ENCODE measurements around the gene MAP2K5. TPM values are rescaled to one million over a fixed set of nuclear protein-coding genes. Genes with fewer than 3 reads are reported as not detected.

Gene MAP2K5
- total RNA-seq, 1 experiment from 2014 or later, result 13.6 TPM

DNA sequence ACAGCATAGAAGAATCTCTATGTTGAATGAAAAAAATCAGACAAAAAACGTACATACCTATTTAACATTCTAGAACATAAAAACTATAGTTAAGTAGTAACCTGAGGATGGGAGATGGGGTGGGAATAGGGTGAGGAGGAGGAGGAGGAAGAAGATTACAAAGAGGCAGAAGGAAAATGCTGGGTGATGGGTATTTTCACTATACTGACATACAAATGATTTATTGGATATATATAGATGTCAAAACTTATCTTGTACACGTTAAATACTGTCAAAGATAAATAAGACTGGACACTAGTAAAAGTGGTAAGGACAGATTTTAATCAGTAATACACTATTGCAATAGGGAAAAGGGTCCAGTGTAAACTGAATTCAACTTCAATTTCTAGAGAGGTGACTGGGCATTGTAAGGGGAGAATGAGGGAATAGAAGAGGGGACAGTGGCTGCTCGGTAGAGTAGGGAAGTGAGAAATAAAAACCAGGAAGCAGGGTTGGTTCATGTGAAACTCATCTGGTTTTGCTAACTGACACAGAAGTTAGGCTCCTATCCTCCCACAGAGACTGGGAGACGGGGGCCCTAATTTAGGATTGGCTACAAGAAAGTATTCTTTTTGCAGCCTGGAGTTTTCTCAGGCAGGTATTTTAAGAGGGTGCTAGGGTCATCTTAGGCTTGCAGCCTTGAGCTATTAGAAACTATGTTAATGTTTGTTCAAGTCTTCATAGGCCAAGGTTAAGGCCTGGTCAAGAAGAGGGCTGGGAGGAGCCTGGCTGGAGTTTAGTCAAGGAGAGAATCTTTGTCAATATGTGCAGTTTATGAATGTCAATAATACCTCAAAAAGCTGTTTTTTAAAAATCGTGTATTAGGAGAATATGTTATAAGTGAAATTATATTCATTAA, 36.6 kb upstream of the MAP2K5 start:
- CTCF ChIA-PET, result no interaction called here
- Mint-ChIP-seq H3K9me3 (no peaks in the 10 kb centered on the region), H3K4me1 (peaks cover 22% of the 10 kb centered on the region), H3K27me3 (ENCODE audit: low read depth) (no peaks in the 10 kb centered on the region), H3K36me3 (no peaks in the 10 kb centered on the region), H3K27ac (no peak overlapping the region), H3K4me3 (no peak overlapping the region)
- no peak for TF ChIP-seq OVOL2 (CRISPR knock-in tag; IDR thresholded peaks at IDR 0.05; ENCODE audit: borderline replicate concordance)
- TF ChIP-seq KAT7 (CRISPR knock-in tag; IDR thresholded peaks at IDR 0.05; ENCODE audit: borderline replicate concordance), result no peak
- no peak for TF ChIP-seq NR1H2 (CRISPR knock-in tag; IDR thresholded peaks at IDR 0.05)
- TF ChIP-seq NR3C1 (CRISPR knock-in tag; conservative IDR thresholded peaks at IDR 0.05; ENCODE audit: low read depth), result no peak
- TF ChIP-seq, protein P1, sequence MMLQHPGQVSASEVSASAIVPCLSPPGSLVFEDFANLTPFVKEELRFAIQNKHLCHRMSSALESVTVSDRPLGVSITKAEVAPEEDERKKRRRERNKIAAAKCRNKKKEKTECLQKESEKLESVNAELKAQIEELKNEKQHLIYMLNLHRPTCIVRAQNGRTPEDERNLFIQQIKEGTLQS (CRISPR knock-in tag; conservative IDR thresholded peaks at IDR 0.05), result no peak
- no peak for TF ChIP-seq ZNF671 (CRISPR knock-in tag; IDR thresholded peaks at IDR 0.05)
- no peak for TF ChIP-seq ZNF138 (CRISPR knock-in tag; conservative IDR thresholded peaks at IDR 0.05)
- TF ChIP-seq, protein P2, sequence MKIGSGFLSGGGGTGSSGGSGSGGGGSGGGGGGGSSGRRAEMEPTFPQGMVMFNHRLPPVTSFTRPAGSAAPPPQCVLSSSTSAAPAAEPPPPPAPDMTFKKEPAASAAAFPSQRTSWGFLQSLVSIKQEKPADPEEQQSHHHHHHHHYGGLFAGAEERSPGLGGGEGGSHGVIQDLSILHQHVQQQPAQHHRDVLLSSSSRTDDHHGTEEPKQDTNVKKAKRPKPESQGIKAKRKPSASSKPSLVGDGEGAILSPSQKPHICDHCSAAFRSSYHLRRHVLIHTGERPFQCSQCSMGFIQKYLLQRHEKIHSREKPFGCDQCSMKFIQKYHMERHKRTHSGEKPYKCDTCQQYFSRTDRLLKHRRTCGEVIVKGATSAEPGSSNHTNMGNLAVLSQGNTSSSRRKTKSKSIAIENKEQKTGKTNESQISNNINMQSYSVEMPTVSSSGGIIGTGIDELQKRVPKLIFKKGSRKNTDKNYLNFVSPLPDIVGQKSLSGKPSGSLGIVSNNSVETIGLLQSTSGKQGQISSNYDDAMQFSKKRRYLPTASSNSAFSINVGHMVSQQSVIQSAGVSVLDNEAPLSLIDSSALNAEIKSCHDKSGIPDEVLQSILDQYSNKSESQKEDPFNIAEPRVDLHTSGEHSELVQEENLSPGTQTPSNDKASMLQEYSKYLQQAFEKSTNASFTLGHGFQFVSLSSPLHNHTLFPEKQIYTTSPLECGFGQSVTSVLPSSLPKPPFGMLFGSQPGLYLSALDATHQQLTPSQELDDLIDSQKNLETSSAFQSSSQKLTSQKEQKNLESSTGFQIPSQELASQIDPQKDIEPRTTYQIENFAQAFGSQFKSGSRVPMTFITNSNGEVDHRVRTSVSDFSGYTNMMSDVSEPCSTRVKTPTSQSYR (CRISPR knock-in tag; IDR thresholded peaks at IDR 0.05), result no peak
- TF ChIP-seq TEAD4 (CRISPR knock-in tag; IDR thresholded peaks at IDR 0.05), result no peak
- TF ChIP-seq ETV6 (CRISPR knock-in tag; IDR thresholded peaks at IDR 0.05), result no peak
- TF ChIP-seq, protein P3, sequence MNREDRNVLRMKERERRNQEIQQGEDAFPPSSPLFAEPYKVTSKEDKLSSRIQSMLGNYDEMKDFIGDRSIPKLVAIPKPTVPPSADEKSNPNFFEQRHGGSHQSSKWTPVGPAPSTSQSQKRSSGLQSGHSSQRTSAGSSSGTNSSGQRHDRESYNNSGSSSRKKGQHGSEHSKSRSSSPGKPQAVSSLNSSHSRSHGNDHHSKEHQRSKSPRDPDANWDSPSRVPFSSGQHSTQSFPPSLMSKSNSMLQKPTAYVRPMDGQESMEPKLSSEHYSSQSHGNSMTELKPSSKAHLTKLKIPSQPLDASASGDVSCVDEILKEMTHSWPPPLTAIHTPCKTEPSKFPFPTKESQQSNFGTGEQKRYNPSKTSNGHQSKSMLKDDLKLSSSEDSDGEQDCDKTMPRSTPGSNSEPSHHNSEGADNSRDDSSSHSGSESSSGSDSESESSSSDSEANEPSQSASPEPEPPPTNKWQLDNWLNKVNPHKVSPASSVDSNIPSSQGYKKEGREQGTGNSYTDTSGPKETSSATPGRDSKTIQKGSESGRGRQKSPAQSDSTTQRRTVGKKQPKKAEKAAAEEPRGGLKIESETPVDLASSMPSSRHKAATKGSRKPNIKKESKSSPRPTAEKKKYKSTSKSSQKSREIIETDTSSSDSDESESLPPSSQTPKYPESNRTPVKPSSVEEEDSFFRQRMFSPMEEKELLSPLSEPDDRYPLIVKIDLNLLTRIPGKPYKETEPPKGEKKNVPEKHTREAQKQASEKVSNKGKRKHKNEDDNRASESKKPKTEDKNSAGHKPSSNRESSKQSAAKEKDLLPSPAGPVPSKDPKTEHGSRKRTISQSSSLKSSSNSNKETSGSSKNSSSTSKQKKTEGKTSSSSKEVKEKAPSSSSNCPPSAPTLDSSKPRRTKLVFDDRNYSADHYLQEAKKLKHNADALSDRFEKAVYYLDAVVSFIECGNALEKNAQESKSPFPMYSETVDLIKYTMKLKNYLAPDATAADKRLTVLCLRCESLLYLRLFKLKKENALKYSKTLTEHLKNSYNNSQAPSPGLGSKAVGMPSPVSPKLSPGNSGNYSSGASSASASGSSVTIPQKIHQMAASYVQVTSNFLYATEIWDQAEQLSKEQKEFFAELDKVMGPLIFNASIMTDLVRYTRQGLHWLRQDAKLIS (CRISPR knock-in tag; IDR thresholded peaks at IDR 0.05; ENCODE audit: borderline replicate concordance), result no peak
- TF ChIP-seq, protein P4, sequence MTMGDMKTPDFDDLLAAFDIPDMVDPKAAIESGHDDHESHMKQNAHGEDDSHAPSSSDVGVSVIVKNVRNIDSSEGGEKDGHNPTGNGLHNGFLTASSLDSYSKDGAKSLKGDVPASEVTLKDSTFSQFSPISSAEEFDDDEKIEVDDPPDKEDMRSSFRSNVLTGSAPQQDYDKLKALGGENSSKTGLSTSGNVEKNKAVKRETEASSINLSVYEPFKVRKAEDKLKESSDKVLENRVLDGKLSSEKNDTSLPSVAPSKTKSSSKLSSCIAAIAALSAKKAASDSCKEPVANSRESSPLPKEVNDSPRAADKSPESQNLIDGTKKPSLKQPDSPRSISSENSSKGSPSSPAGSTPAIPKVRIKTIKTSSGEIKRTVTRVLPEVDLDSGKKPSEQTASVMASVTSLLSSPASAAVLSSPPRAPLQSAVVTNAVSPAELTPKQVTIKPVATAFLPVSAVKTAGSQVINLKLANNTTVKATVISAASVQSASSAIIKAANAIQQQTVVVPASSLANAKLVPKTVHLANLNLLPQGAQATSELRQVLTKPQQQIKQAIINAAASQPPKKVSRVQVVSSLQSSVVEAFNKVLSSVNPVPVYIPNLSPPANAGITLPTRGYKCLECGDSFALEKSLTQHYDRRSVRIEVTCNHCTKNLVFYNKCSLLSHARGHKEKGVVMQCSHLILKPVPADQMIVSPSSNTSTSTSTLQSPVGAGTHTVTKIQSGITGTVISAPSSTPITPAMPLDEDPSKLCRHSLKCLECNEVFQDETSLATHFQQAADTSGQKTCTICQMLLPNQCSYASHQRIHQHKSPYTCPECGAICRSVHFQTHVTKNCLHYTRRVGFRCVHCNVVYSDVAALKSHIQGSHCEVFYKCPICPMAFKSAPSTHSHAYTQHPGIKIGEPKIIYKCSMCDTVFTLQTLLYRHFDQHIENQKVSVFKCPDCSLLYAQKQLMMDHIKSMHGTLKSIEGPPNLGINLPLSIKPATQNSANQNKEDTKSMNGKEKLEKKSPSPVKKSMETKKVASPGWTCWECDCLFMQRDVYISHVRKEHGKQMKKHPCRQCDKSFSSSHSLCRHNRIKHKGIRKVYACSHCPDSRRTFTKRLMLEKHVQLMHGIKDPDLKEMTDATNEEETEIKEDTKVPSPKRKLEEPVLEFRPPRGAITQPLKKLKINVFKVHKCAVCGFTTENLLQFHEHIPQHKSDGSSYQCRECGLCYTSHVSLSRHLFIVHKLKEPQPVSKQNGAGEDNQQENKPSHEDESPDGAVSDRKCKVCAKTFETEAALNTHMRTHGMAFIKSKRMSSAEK (CRISPR knock-in tag; IDR thresholded peaks at IDR 0.05; ENCODE audit: borderline replicate concordance), result no peak
- TF ChIP-seq, protein P5, sequence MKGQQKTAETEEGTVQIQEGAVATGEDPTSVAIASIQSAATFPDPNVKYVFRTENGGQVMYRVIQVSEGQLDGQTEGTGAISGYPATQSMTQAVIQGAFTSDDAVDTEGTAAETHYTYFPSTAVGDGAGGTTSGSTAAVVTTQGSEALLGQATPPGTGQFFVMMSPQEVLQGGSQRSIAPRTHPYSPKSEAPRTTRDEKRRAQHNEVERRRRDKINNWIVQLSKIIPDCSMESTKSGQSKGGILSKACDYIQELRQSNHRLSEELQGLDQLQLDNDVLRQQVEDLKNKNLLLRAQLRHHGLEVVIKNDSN (CRISPR knock-in tag; IDR thresholded peaks at IDR 0.05), result no peak
- TF ChIP-seq, protein P6, sequence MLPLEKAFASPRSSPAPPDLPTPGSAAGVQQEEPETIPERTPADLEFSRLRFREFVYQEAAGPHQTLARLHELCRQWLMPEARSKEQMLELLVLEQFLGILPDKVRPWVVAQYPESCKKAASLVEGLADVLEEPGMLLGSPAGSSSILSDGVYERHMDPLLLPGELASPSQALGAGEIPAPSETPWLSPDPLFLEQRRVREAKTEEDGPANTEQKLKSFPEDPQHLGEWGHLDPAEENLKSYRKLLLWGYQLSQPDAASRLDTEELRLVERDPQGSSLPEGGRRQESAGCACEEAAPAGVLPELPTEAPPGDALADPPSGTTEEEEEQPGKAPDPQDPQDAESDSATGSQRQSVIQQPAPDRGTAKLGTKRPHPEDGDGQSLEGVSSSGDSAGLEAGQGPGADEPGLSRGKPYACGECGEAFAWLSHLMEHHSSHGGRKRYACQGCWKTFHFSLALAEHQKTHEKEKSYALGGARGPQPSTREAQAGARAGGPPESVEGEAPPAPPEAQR (CRISPR knock-in tag; IDR thresholded peaks at IDR 0.05), result no peak
- TF ChIP-seq NFE2L1 (CRISPR knock-in tag; IDR thresholded peaks at IDR 0.05), result no peak
- no peak for TF ChIP-seq ESRRA (CRISPR knock-in tag; IDR thresholded peaks at IDR 0.05; ENCODE audit: borderline replicate concordance)
- no peak for TF ChIP-seq JUN (CRISPR knock-in tag; IDR thresholded peaks at IDR 0.05)
- no peak for TF ChIP-seq GRHL2 (CRISPR knock-in tag; IDR thresholded peaks at IDR 0.05; ENCODE audit: insufficient replicate concordance, severe bottlenecking)
- TF ChIP-seq, protein P7, sequence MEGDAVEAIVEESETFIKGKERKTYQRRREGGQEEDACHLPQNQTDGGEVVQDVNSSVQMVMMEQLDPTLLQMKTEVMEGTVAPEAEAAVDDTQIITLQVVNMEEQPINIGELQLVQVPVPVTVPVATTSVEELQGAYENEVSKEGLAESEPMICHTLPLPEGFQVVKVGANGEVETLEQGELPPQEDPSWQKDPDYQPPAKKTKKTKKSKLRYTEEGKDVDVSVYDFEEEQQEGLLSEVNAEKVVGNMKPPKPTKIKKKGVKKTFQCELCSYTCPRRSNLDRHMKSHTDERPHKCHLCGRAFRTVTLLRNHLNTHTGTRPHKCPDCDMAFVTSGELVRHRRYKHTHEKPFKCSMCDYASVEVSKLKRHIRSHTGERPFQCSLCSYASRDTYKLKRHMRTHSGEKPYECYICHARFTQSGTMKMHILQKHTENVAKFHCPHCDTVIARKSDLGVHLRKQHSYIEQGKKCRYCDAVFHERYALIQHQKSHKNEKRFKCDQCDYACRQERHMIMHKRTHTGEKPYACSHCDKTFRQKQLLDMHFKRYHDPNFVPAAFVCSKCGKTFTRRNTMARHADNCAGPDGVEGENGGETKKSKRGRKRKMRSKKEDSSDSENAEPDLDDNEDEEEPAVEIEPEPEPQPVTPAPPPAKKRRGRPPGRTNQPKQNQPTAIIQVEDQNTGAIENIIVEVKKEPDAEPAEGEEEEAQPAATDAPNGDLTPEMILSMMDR (IDR thresholded peaks at IDR 0.05), result no peak
- POLR2A ChIA-PET, result no interaction called here
- DNase-seq (ENCODE audit: low spot score) (no peak), ATAC-seq (no peak)

Data from WTC11 (cell line).